Tibial nerve (tissue), 4 donors: Measurements from ENCODE around the gene ZP1.

Experiments
- CTCF ChIP-seq, 5 experiments: fragments of 200-600 bp in 3 of 5; fragments of 450-650 bp in 2 of 5; sonication (generic) in 3 of 5; IDR thresholded peaks; one replicate each; pipeline ENCODE4 v1.5.1; 2016 to 2019; ENCODE audit warnings: antibody characterized with exemption in 5 of 5, mild to moderate bottlenecking in 3 of 5, moderate library complexity in 2 of 5
- EP300 ChIP-seq, 2 donors: sonication (generic); formaldehyde crosslinking; IDR thresholded peaks; one replicate each; pipeline ENCODE4 v1.6.1; 2017; ENCODE audit warnings: antibody characterized with exemption in 2 of 2, mild to moderate bottlenecking in 1 of 2
- POLR2A ChIP-seq, 2 donors: fragments of 450-650 bp; IDR thresholded peaks; one replicate each; pipeline ENCODE4 v1.6.1; 2017; ENCODE audit warnings: antibody characterized with exemption in 2 of 2, mild to moderate bottlenecking in 2 of 2, moderate library complexity in 2 of 2

GRCh38 chr11:60918939-60919265 is 51.6 kb downstream of the ZP1 start:
- TF ChIP-seq POLR2A (IDR thresholded peaks at IDR 0.05) (no peak), CTCF (IDR thresholded peaks at IDR 0.05) (no peak), EP300 (IDR thresholded peaks at IDR 0.05) (no peak)
